MM.1S (cell line): Measurements from ENCODE around the gene GALNTL6.

Experiments used
- CTCF ChIP-seq: fragments of 300-600 bp; sonication (generic); IDR thresholded peaks from 2 replicates; pipeline ENCODE4 v1.5.1; 2016; ENCODE audit warnings: antibody characterized with exemption, low read length, mixed read lengths
- EZH2 ChIP-seq: fragments of 300-600 bp; sonication (generic); optimal IDR thresholded peaks from 2 replicates; pipeline ENCODE3; 2017; ENCODE audit warnings: low read depth, mild to moderate bottlenecking, antibody characterized with exemption, low read length, mixed read lengths

DNA sequence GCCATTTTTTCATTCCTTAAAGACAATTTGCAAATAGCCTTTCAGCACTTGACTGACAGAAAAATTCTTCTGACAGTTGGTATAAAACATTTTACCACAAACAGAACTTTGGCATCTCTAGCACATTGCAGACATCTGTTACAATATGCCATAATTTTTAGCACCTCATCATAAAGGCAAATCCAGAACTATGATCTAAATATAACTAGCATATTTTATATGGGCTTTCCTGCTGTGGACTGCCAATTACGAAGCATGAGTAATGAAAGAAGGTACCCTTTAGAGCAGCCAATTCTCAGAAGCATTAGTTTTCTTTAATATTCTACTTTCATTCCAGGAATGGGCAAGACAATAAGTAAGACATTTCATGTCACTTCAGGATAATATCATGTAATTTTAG lies 708.0 kb downstream of the GALNTL6 start:
- no peak for TF ChIP-seq CTCF
- no peak for TF ChIP-seq EZH2
